Right atrium auricular region (tissue), 2 donors: Measurements from ENCODE around the gene SPAG17. TPM values are rescaled to one million over a fixed set of nuclear protein-coding genes. Genes with fewer than 3 reads are reported as not detected.
A peak's percentile ranks its signal among the peaks of the same experiment; 100 is the strongest.

ENCODE experiments used
- DNase-seq: peaks from one replicate; pipeline ENCODE4 v3.0.0-alpha.2; 2019; ENCODE audit warnings: low spot score
- H3K27ac ChIP-seq, 2 donors: fragments of 200-600 bp; sonication (generic); 1 replicate in 1 of 2; 2 replicates in 1 of 2; pipeline ENCODE4 v1.5.1; 2016 to 2019
- H3K27me3 ChIP-seq, 2 donors: fragments of 200-600 bp; sonication (generic); one replicate each; pipeline versions ENCODE4 v1.5.1 to v1.6.0; 2017 to 2019
- H3K36me3 ChIP-seq: fragments of 200-600 bp; sonication (generic); one replicate; pipeline ENCODE4 v1.5.1; 2016
- H3K4me1 ChIP-seq, 2 donors: fragments of 200-600 bp; sonication (generic); one replicate each; pipeline versions ENCODE4 v1.5.1 to v1.6.0; 2017 to 2019
- H3K4me3 ChIP-seq, 2 donors: fragments of 200-600 bp; sonication (generic); 1 replicate in 1 of 2; 2 replicates in 1 of 2; pipeline ENCODE4 v1.5.1; 2017 to 2019; ENCODE audit warnings: mild to moderate bottlenecking in 1 of 2, moderate library complexity in 1 of 2
- H3K9me3 ChIP-seq, 2 donors: fragments of 200-600 bp; sonication (generic); one replicate each; pipeline ENCODE4 v1.5.1; 2019
- CTCF ChIP-seq, 2 donors: fragments of 200-600 bp; sonication (generic); IDR thresholded peaks; one replicate each; pipeline ENCODE4 v1.5.1; 2019; ENCODE audit warnings: antibody characterized with exemption in 2 of 2
- total RNA-seq, 2 donors: library from RNA; depleted of rRNA; stranded (reverse); fragments of >200 nt; gene quantifications; one replicate each; pipeline ENCODE4 v1.1.0, GENCODE V29; 2016

SPAG17 gene
- total RNA-seq, 2 donors from 2014 or later, result 0.39 TPM; not detected in 1

GRCh38 chr1:118160806-118161205 is 24.2 kb downstream of the SPAG17 start:
- H3K4me1 ChIP-seq, result no peaks in the 10 kb centered on the region
- no peaks in the 10 kb centered on the region for H3K9me3 ChIP-seq
- no peak overlapping the region for H3K4me3 ChIP-seq
- H3K27me3 ChIP-seq, result no peaks in the 10 kb centered on the region
- DNase-seq, result no peak
- no peaks in the 10 kb centered on the region for H3K36me3 ChIP-seq
- H3K27ac ChIP-seq, result no peak overlapping the region
- TF ChIP-seq CTCF (IDR thresholded peaks at IDR 0.05), result no peak

- no peaks in the 10 kb centered on the region for H3K36me3 ChIP-seq
- H3K27ac ChIP-seq, result no peak overlapping the region
- no peaks in the 10 kb centered on the region for H3K9me3 ChIP-seq
- H3K27me3 ChIP-seq, result no peaks in the 10 kb centered on the region
- H3K4me3 ChIP-seq, result no peak overlapping the region
- no peak for TF ChIP-seq CTCF (IDR thresholded peaks at IDR 0.05)
- DNase-seq, result no peak
- no peaks in the 10 kb centered on the region for H3K4me1 ChIP-seq
Observed at GRCh38 chr1:118159569-118159968, 25.5 kb downstream of the SPAG17 start.

- Histone ChIP-seq H3K36me3 (no peaks in the 10 kb centered on the region), H3K27ac (no peak overlapping the region), H3K27me3 (no peaks in the 10 kb centered on the region), H3K4me3 (no peak overlapping the region), H3K4me1 (no peaks in the 10 kb centered on the region), H3K9me3 (no peaks in the 10 kb centered on the region)
- DNase-seq, result no peak
- TF ChIP-seq CTCF (IDR thresholded peaks at IDR 0.05), result no peak
Observed at GRCh38 chr1:118158924-118159323, 26.1 kb downstream of the SPAG17 start.

GRCh38 chr1:118157506-118157905 is 27.5 kb downstream of the SPAG17 start:
- H3K4me1 ChIP-seq, result no peaks in the 10 kb centered on the region
- no peak for TF ChIP-seq CTCF (IDR thresholded peaks at IDR 0.05)
- no peak overlapping the region for H3K27ac ChIP-seq
- no peaks in the 10 kb centered on the region for H3K36me3 ChIP-seq
- no peak for DNase-seq
- no peaks in the 10 kb centered on the region for H3K9me3 ChIP-seq
- H3K4me3 ChIP-seq, result no peak overlapping the region
- H3K27me3 ChIP-seq, result no peaks in the 10 kb centered on the region

GRCh38 chr1:118155106-118155505 is 29.9 kb downstream of the SPAG17 start:
- Histone ChIP-seq H3K4me3 (no peak overlapping the region), H3K9me3 (no peaks in the 10 kb centered on the region), H3K36me3 (no peaks in the 10 kb centered on the region), H3K27ac (no peak overlapping the region), H3K27me3 (no peaks in the 10 kb centered on the region), H3K4me1 (no peaks in the 10 kb centered on the region)
- DNase-seq, result no peak
- TF ChIP-seq CTCF (IDR thresholded peaks at IDR 0.05), result no peak

- Histone ChIP-seq H3K4me3 (no peak overlapping the region), H3K4me1 (no peaks in the 10 kb centered on the region), H3K9me3 (no peaks in the 10 kb centered on the region), H3K36me3 (no peaks in the 10 kb centered on the region), H3K27me3 (no peaks in the 10 kb centered on the region), H3K27ac (no peak overlapping the region)
- no peak for DNase-seq
- TF ChIP-seq CTCF (IDR thresholded peaks at IDR 0.05), result peak in 1 of 2 donors; percentile 45
Observed at GRCh38 chr1:118154220-118154619, 30.8 kb downstream of the SPAG17 start.
